Fibroblast of villous mesenchyme (primary cell): ENCODE measurements around the gene EFCC1. TPM values are rescaled to one million over a fixed set of nuclear protein-coding genes. Genes with fewer than 3 reads are reported as not detected.

ENCODE experiments used
- DNase-seq: peaks from one replicate; pipeline ENCODE4 v3.0.0-alpha.2; 2010; ENCODE audit warnings: low read depth
- H3K4me3 ChIP-seq: 2 replicates; pipeline ENCODE4 v1.5.1; 2011; ENCODE audit warnings: low read depth, mild to moderate bottlenecking, low read length
- CTCF ChIP-seq: IDR thresholded peaks from 2 replicates; pipeline ENCODE4 v1.5.1; 2012; ENCODE audit warnings: low read depth, mild to moderate bottlenecking, low read length; ENCODE audit not compliant: insufficient read depth
- total RNA-seq: library from RNA; depleted of rRNA; stranded (reverse); fragments of >200 nt; gene quantifications from 2 replicates; pipeline ENCODE4 v1.2.3, GENCODE V29; 2012

The EFCC1 gene
- total RNA-seq, 1 donor, result not detected

GRCh38 chr3:128970740-128971047 is 30.4 kb upstream of the EFCC1 start:
- no peak overlapping the region for H3K4me3 ChIP-seq
- DNase-seq, result no peak
- TF ChIP-seq CTCF, result no peak

GRCh38 chr3:128971421-128972100 is 29.5 kb upstream of the EFCC1 start:
- TF ChIP-seq CTCF, result no peak
- DNase-seq, result peak; percentile 59

GRCh38 chr3:128973988-128974564 is 27.0 kb upstream of the EFCC1 start:
- no peak for TF ChIP-seq CTCF
- DNase-seq, result no peak
- H3K4me3 ChIP-seq, result no peak overlapping the region

More at GRCh38 chr3:128971421-128972100, 29.5 kb upstream of the EFCC1 start:
- no peak overlapping the region for H3K4me3 ChIP-seq

- no peak for DNase-seq
- no peak for TF ChIP-seq CTCF
- no peak overlapping the region for H3K4me3 ChIP-seq
These were observed 25.8 kb upstream of the EFCC1 start for GRCh38 chr3:128975276-128975675.

GRCh38 chr3:128983293-128984069 is 17.6 kb upstream of the EFCC1 start:
- no peak for DNase-seq
- TF ChIP-seq CTCF, result no peak
- H3K4me3 ChIP-seq, result no peak overlapping the region

- H3K4me3 ChIP-seq, result no peak overlapping the region
- peak; percentile 37 for DNase-seq
- no peak for TF ChIP-seq CTCF
These were observed 16.5 kb upstream of the EFCC1 start for GRCh38 chr3:128984596-128984995.
